ENCODE data around the gene TDRD12.
"Not testable (repeated sequence)": the region's sequence is repeated elsewhere in the genome, so short reads cannot be mapped to it uniquely, and the experiment has no call there.

- TF ChIP-seq, protein P1, sequence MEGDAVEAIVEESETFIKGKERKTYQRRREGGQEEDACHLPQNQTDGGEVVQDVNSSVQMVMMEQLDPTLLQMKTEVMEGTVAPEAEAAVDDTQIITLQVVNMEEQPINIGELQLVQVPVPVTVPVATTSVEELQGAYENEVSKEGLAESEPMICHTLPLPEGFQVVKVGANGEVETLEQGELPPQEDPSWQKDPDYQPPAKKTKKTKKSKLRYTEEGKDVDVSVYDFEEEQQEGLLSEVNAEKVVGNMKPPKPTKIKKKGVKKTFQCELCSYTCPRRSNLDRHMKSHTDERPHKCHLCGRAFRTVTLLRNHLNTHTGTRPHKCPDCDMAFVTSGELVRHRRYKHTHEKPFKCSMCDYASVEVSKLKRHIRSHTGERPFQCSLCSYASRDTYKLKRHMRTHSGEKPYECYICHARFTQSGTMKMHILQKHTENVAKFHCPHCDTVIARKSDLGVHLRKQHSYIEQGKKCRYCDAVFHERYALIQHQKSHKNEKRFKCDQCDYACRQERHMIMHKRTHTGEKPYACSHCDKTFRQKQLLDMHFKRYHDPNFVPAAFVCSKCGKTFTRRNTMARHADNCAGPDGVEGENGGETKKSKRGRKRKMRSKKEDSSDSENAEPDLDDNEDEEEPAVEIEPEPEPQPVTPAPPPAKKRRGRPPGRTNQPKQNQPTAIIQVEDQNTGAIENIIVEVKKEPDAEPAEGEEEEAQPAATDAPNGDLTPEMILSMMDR (IDR thresholded peaks at IDR 0.05; ENCODE audit: low read depth, low read length): not testable (repeated sequence)
- not testable (repeated sequence) for TF ChIP-seq POLR2A (IDR thresholded peaks at IDR 0.05; ENCODE audit: extremely low read depth, insufficient read length); MAX (IDR thresholded peaks at IDR 0.05; ENCODE audit: low read depth, low read length); MYC (IDR thresholded peaks at IDR 0.05; ENCODE audit: low read depth, low read length)
Measured at GRCh38 chr19:32833388-32833787, 113.8 kb downstream of the TDRD12 start.

Measured in NB4 (cell line).